ENCODE measurements around the gene HCRT.
"Not testable (repeated sequence)": the region's sequence is repeated elsewhere in the genome, so short reads cannot be mapped to it uniquely, and the experiment has no call there.

The HCRT gene

GRCh38 chr17:42219280-42219679 lies 34.0 kb upstream of the HCRT start:
- DNase-seq (ENCODE audit: low spot score); H4K91ac ChIP-seq (ENCODE audit: low read depth, low read length, poor library complexity); H3K4me3 ChIP-seq (ENCODE audit: low read length in 2 of 2); H3K27me3 ChIP-seq (ENCODE audit: control insufficient read depth in 3 of 3, insufficient read depth in 3 of 3, low read depth in 1 of 3, low read length in 3 of 3); H3K27ac ChIP-seq (replicated peaks; ENCODE audit: low read length); H2BK120ac ChIP-seq (ENCODE audit: low read depth, low read length); H2BK15ac ChIP-seq (ENCODE audit: low read length); H2BK5ac ChIP-seq (ENCODE audit: low read length); H3K4ac ChIP-seq (ENCODE audit: low read length); H4K8ac ChIP-seq (ENCODE audit: low read depth, low read length); H3K9ac ChIP-seq (ENCODE audit: low read depth, low read length, poor library complexity); H3K4me2 ChIP-seq (ENCODE audit: insufficient read depth, low read length, poor library complexity, severe bottlenecking); H2AK5ac ChIP-seq (ENCODE audit: low read depth, low read length); H3K79me1 ChIP-seq (ENCODE audit: low read depth, low read length); H3K9me3 ChIP-seq (replicated peaks in 1 of 2; ENCODE audit: control insufficient read depth in 2 of 2, insufficient read depth in 1 of 2, low read depth in 1 of 2, low read length in 2 of 2); H3K14ac ChIP-seq (ENCODE audit: low read length); H2AFZ ChIP-seq (ENCODE audit: low read length); H2BK12ac ChIP-seq (ENCODE audit: low read length); H3K23ac ChIP-seq (ENCODE audit: low read depth, low read length, poor library complexity); H3K18ac ChIP-seq (ENCODE audit: low read length); H3K4me1 ChIP-seq (ENCODE audit: control insufficient read depth in 2 of 2, insufficient read depth in 1 of 2, low read depth in 1 of 2, low read length in 2 of 2): not testable (repeated sequence)
- WGBS, 2 donors (ENCODE audit: extremely low coverage in 2 of 2, insufficient read length in 2 of 2, insufficient replicate concordance in 1 of 2) = no CpG with 5 or more reads among the region's 17 CpGs
- H3K36me3 ChIP-seq (replicated peaks in 1 of 2; ENCODE audit: control insufficient read depth in 2 of 2, insufficient read depth in 2 of 2, low read length in 2 of 2) = peaks cover 36 to 85% of the 10 kb centered on the region in 2 donors

- Histone ChIP-seq H3K4ac (ENCODE audit: low read length) (no peak overlapping the region), H3K18ac (ENCODE audit: low read length) (no peak overlapping the region), H3K4me3 (ENCODE audit: low read length in 2 of 2) (no peak overlapping the region), H2AFZ (ENCODE audit: low read length) (no peak overlapping the region), H3K4me1 (ENCODE audit: control insufficient read depth in 2 of 2, insufficient read depth in 1 of 2, low read depth in 1 of 2, low read length in 2 of 2) (no peaks in the 10 kb centered on the region), H2BK15ac (ENCODE audit: low read length) (no peak overlapping the region), H3K4me2 (ENCODE audit: insufficient read depth, low read length, poor library complexity, severe bottlenecking) (no peak overlapping the region), H3K9me3 (replicated peaks in 1 of 2; ENCODE audit: control insufficient read depth in 2 of 2, insufficient read depth in 1 of 2, low read depth in 1 of 2, low read length in 2 of 2) (no peaks in the 10 kb centered on the region), H2AK5ac (ENCODE audit: low read depth, low read length) (no peak overlapping the region), H3K79me1 (ENCODE audit: low read depth, low read length) (no peaks in the 10 kb centered on the region), H3K36me3 (replicated peaks in 1 of 2; ENCODE audit: control insufficient read depth in 2 of 2, insufficient read depth in 2 of 2, low read length in 2 of 2) (peaks cover 42 to 96% of the 10 kb centered on the region in 2 donors), H2BK12ac (ENCODE audit: low read length) (no peak overlapping the region), H3K23ac (ENCODE audit: low read depth, low read length, poor library complexity) (no peak overlapping the region), H3K27me3 (ENCODE audit: control insufficient read depth in 3 of 3, insufficient read depth in 3 of 3, low read depth in 1 of 3, low read length in 3 of 3) (no peaks in the 10 kb centered on the region), H4K91ac (ENCODE audit: low read depth, low read length, poor library complexity) (no peak overlapping the region), H3K27ac (replicated peaks; ENCODE audit: low read length) (no peak overlapping the region), H3K9ac (ENCODE audit: low read depth, low read length, poor library complexity) (no peak overlapping the region), H4K8ac (ENCODE audit: low read depth, low read length) (no peak overlapping the region), H2BK120ac (ENCODE audit: low read depth, low read length) (no peak overlapping the region), H2BK5ac (ENCODE audit: low read length) (no peak overlapping the region), H3K14ac (ENCODE audit: low read length) (no peak overlapping the region)
- DNase-seq (ENCODE audit: low spot score) = no peak
- no CpG with 5 or more reads among the region's 2 CpGs for WGBS, 2 donors (ENCODE audit: extremely low coverage in 2 of 2, insufficient read length in 2 of 2, insufficient replicate concordance in 1 of 2)
Observed at GRCh38 chr17:42214156-42214555, 28.9 kb upstream of the HCRT start.

- no peak overlapping the region for H3K14ac ChIP-seq (ENCODE audit: low read length)
- no peak overlapping the region for H2BK15ac ChIP-seq (ENCODE audit: low read length)
- no peak overlapping the region for H2BK5ac ChIP-seq (ENCODE audit: low read length)
- no peak overlapping the region for H4K91ac ChIP-seq (ENCODE audit: low read depth, low read length, poor library complexity)
- no peak overlapping the region for H3K4ac ChIP-seq (ENCODE audit: low read length)
- H2BK12ac ChIP-seq (ENCODE audit: low read length) = no peak overlapping the region
- no peak overlapping the region for H3K18ac ChIP-seq (ENCODE audit: low read length)
- H3K9ac ChIP-seq (ENCODE audit: low read depth, low read length, poor library complexity) = no peak overlapping the region
- no peak overlapping the region for H3K4me2 ChIP-seq (ENCODE audit: insufficient read depth, low read length, poor library complexity, severe bottlenecking)
- no peak overlapping the region for H4K8ac ChIP-seq (ENCODE audit: low read depth, low read length)
- no peak overlapping the region for H2AK5ac ChIP-seq (ENCODE audit: low read depth, low read length)
- no peak for DNase-seq (ENCODE audit: low spot score)
- no peak overlapping the region for H2BK120ac ChIP-seq (ENCODE audit: low read depth, low read length)
- no peak overlapping the region for H3K23ac ChIP-seq (ENCODE audit: low read depth, low read length, poor library complexity)
- peaks cover 39 to 99% of the 10 kb centered on the region in 2 donors for H3K36me3 ChIP-seq (replicated peaks in 1 of 2; ENCODE audit: control insufficient read depth in 2 of 2, insufficient read depth in 2 of 2, low read length in 2 of 2)
- no peak overlapping the region for H3K27ac ChIP-seq (replicated peaks; ENCODE audit: low read length)
- no peak overlapping the region for H2AFZ ChIP-seq (ENCODE audit: low read length)
- H3K4me3 ChIP-seq (ENCODE audit: low read length in 2 of 2) = no peak overlapping the region
- H3K9me3 ChIP-seq (replicated peaks in 1 of 2; ENCODE audit: control insufficient read depth in 2 of 2, insufficient read depth in 1 of 2, low read depth in 1 of 2, low read length in 2 of 2) = no peaks in the 10 kb centered on the region
- no CpG with 5 or more reads among the region's 7 CpGs for WGBS, 2 donors (ENCODE audit: extremely low coverage in 2 of 2, insufficient read length in 2 of 2, insufficient replicate concordance in 1 of 2)
- no peaks in the 10 kb centered on the region for H3K79me1 ChIP-seq (ENCODE audit: low read depth, low read length)
- no peaks in the 10 kb centered on the region for H3K27me3 ChIP-seq (ENCODE audit: control insufficient read depth in 3 of 3, insufficient read depth in 3 of 3, low read depth in 1 of 3, low read length in 3 of 3)
- no peaks in the 10 kb centered on the region for H3K4me1 ChIP-seq (ENCODE audit: control insufficient read depth in 2 of 2, insufficient read depth in 1 of 2, low read depth in 1 of 2, low read length in 2 of 2)
Observed at GRCh38 chr17:42212382-42212781, 27.1 kb upstream of the HCRT start.

GRCh38 chr17:42211921-42212341 lies 26.7 kb upstream of the HCRT start:
- H2BK120ac ChIP-seq (ENCODE audit: low read depth, low read length); H3K14ac ChIP-seq (ENCODE audit: low read length); H3K9ac ChIP-seq (ENCODE audit: low read depth, low read length, poor library complexity); H2BK5ac ChIP-seq (ENCODE audit: low read length); H3K4ac ChIP-seq (ENCODE audit: low read length); H3K23ac ChIP-seq (ENCODE audit: low read depth, low read length, poor library complexity); H3K18ac ChIP-seq (ENCODE audit: low read length); H2BK12ac ChIP-seq (ENCODE audit: low read length); H2AFZ ChIP-seq (ENCODE audit: low read length); H2AK5ac ChIP-seq (ENCODE audit: low read depth, low read length); H4K8ac ChIP-seq (ENCODE audit: low read depth, low read length); H3K4me1 ChIP-seq (ENCODE audit: control insufficient read depth in 2 of 2, insufficient read depth in 1 of 2, low read depth in 1 of 2, low read length in 2 of 2); H3K27me3 ChIP-seq (ENCODE audit: control insufficient read depth in 3 of 3, insufficient read depth in 3 of 3, low read depth in 1 of 3, low read length in 3 of 3); H3K9me3 ChIP-seq (replicated peaks in 1 of 2; ENCODE audit: control insufficient read depth in 2 of 2, insufficient read depth in 1 of 2, low read depth in 1 of 2, low read length in 2 of 2); H4K91ac ChIP-seq (ENCODE audit: low read depth, low read length, poor library complexity); DNase-seq (ENCODE audit: low spot score); H3K4me3 ChIP-seq (ENCODE audit: low read length in 2 of 2); H3K79me1 ChIP-seq (ENCODE audit: low read depth, low read length); H3K27ac ChIP-seq (replicated peaks; ENCODE audit: low read length); H3K4me2 ChIP-seq (ENCODE audit: insufficient read depth, low read length, poor library complexity, severe bottlenecking); H2BK15ac ChIP-seq (ENCODE audit: low read length): not testable (repeated sequence)
- H3K36me3 ChIP-seq (replicated peaks in 1 of 2; ENCODE audit: control insufficient read depth in 2 of 2, insufficient read depth in 2 of 2, low read length in 2 of 2) = peaks cover 38 to 99% of the 10 kb centered on the region in 2 donors
- no CpG with 5 or more reads among the region's 9 CpGs for WGBS, 2 donors (ENCODE audit: extremely low coverage in 2 of 2, insufficient read length in 2 of 2, insufficient replicate concordance in 1 of 2)
